Measurements from ENCODE around the gene LBX1.

Gene LBX1

GRCh38 chr10:101224060-101224909 lies 5.0 kb downstream of the LBX1 start:
- Mint-ChIP-seq H3K27me3 (ENCODE audit: low read depth) (peaks cover 86% of the 10 kb centered on the region), H3K36me3 (ENCODE audit: low read depth) (peaks cover 3% of the 10 kb centered on the region), H3K4me3 (no peak overlapping the region), H3K27ac (peak overlapping the region; percentile 59), H3K9me3 (no peaks in the 10 kb centered on the region), H3K4me1 (ENCODE audit: low read depth) (peaks cover 22% of the 10 kb centered on the region)

- Mint-ChIP-seq H3K4me1 (ENCODE audit: low read depth) (peaks cover 22% of the 10 kb centered on the region), H3K27me3 (ENCODE audit: low read depth) (peaks cover 90% of the 10 kb centered on the region), H3K9me3 (no peaks in the 10 kb centered on the region), H3K36me3 (ENCODE audit: low read depth) (peaks cover 3% of the 10 kb centered on the region), H3K27ac (peak overlapping the region; percentile 59), H3K4me3 (no peak overlapping the region)
These were observed 5.8 kb downstream of the LBX1 start for GRCh38 chr10:101223274-101224059.

GRCh38 chr10:101222683-101223273 lies 6.5 kb downstream of the LBX1 start:
- peaks cover 3% of the 10 kb centered on the region for H3K36me3 Mint-ChIP-seq (ENCODE audit: low read depth)
- H3K27me3 Mint-ChIP-seq (ENCODE audit: low read depth): peaks cover 92% of the 10 kb centered on the region
- H3K4me3 Mint-ChIP-seq: no peak overlapping the region
- no peak overlapping the region for H3K27ac Mint-ChIP-seq
- no peaks in the 10 kb centered on the region for H3K9me3 Mint-ChIP-seq
- peaks cover 22% of the 10 kb centered on the region for H3K4me1 Mint-ChIP-seq (ENCODE audit: low read depth)

- no peak overlapping the region for H3K4me3 Mint-ChIP-seq
- peaks cover 3% of the 10 kb centered on the region for H3K36me3 Mint-ChIP-seq (ENCODE audit: low read depth)
- H3K4me1 Mint-ChIP-seq (ENCODE audit: low read depth): peaks cover 19% of the 10 kb centered on the region
- H3K27me3 Mint-ChIP-seq (ENCODE audit: low read depth): peaks cover 94% of the 10 kb centered on the region
- H3K9me3 Mint-ChIP-seq: no peaks in the 10 kb centered on the region
- H3K27ac Mint-ChIP-seq: peak overlapping the region; percentile 31
These were observed 7.2 kb downstream of the LBX1 start for GRCh38 chr10:101221963-101222531.

GRCh38 chr10:101221549-101221948 lies 7.7 kb downstream of the LBX1 start:
- Mint-ChIP-seq H3K27ac (no peak overlapping the region), H3K9me3 (no peaks in the 10 kb centered on the region), H3K4me3 (no peak overlapping the region), H3K36me3 (ENCODE audit: low read depth) (peaks cover 3% of the 10 kb centered on the region), H3K4me1 (ENCODE audit: low read depth) (peaks cover 20% of the 10 kb centered on the region), H3K27me3 (ENCODE audit: low read depth) (peaks cover 95% of the 10 kb centered on the region)

- peaks cover 95% of the 10 kb centered on the region for H3K27me3 Mint-ChIP-seq (ENCODE audit: low read depth)
- H3K9me3 Mint-ChIP-seq: no peaks in the 10 kb centered on the region
- peak overlapping the region; percentile 49 for H3K27ac Mint-ChIP-seq
- H3K4me3 Mint-ChIP-seq: no peak overlapping the region
- H3K4me1 Mint-ChIP-seq (ENCODE audit: low read depth): peaks cover 13% of the 10 kb centered on the region
- H3K36me3 Mint-ChIP-seq (ENCODE audit: low read depth): peaks cover under 1% of the 10 kb centered on the region
These were observed 9.3 kb downstream of the LBX1 start for GRCh38 chr10:101219946-101220451.

- H3K4me1 Mint-ChIP-seq (ENCODE audit: low read depth): peaks cover 15% of the 10 kb centered on the region
- H3K9me3 Mint-ChIP-seq: no peaks in the 10 kb centered on the region
- no peak overlapping the region for H3K4me3 Mint-ChIP-seq
- H3K27ac Mint-ChIP-seq: peak overlapping the region; percentile 49
- H3K36me3 Mint-ChIP-seq (ENCODE audit: low read depth): no peaks in the 10 kb centered on the region
- H3K27me3 Mint-ChIP-seq (ENCODE audit: low read depth): peaks cover 99% of the 10 kb centered on the region
These were observed 9.9 kb downstream of the LBX1 start for GRCh38 chr10:101219139-101219945.

- H3K4me3 Mint-ChIP-seq: peak overlapping the region; percentile 23
- H3K4me1 Mint-ChIP-seq (ENCODE audit: low read depth): peaks cover 16% of the 10 kb centered on the region
- peaks cover 99% of the 10 kb centered on the region for H3K27me3 Mint-ChIP-seq (ENCODE audit: low read depth)
These were observed 10.7 kb downstream of the LBX1 start for GRCh38 chr10:101218351-101219138.

GRCh38 chr10:101217450-101218281 lies 11.6 kb downstream of the LBX1 start:
- Mint-ChIP-seq H3K9me3 (no peaks in the 10 kb centered on the region), H3K4me3 (no peak overlapping the region), H3K36me3 (ENCODE audit: low read depth) (no peaks in the 10 kb centered on the region), H3K27ac (no peak overlapping the region), H3K27me3 (ENCODE audit: low read depth) (peaks cover 96% of the 10 kb centered on the region), H3K4me1 (ENCODE audit: low read depth) (peaks cover 18% of the 10 kb centered on the region)

More at GRCh38 chr10:101218351-101219138, 10.7 kb downstream of the LBX1 start:
- H3K27ac Mint-ChIP-seq: peak overlapping the region; percentile 66
- H3K36me3 Mint-ChIP-seq (ENCODE audit: low read depth): no peaks in the 10 kb centered on the region
- no peaks in the 10 kb centered on the region for H3K9me3 Mint-ChIP-seq

- peaks cover 17% of the 10 kb centered on the region for H3K4me1 Mint-ChIP-seq (ENCODE audit: low read depth)
- no peaks in the 10 kb centered on the region for H3K9me3 Mint-ChIP-seq
- H3K27ac Mint-ChIP-seq: no peak overlapping the region
- H3K4me3 Mint-ChIP-seq: no peak overlapping the region
- H3K27me3 Mint-ChIP-seq (ENCODE audit: low read depth): peaks cover 97% of the 10 kb centered on the region
- H3K36me3 Mint-ChIP-seq (ENCODE audit: low read depth): no peaks in the 10 kb centered on the region
These were observed 12.2 kb downstream of the LBX1 start for GRCh38 chr10:101217044-101217425.

- H3K9me3 Mint-ChIP-seq: no peaks in the 10 kb centered on the region
- H3K27ac Mint-ChIP-seq: peak overlapping the region; percentile 72
- peaks cover 96% of the 10 kb centered on the region for H3K27me3 Mint-ChIP-seq (ENCODE audit: low read depth)
- no peaks in the 10 kb centered on the region for H3K36me3 Mint-ChIP-seq (ENCODE audit: low read depth)
- no peak overlapping the region for H3K4me3 Mint-ChIP-seq
- peaks cover 15% of the 10 kb centered on the region for H3K4me1 Mint-ChIP-seq (ENCODE audit: low read depth)
These were observed 12.8 kb downstream of the LBX1 start for GRCh38 chr10:101216207-101217043.
